Glutamatergic neuron (in vitro differentiated cells): ENCODE results near the gene CBR1. TPM values are rescaled to one million over a fixed set of nuclear protein-coding genes. Genes with fewer than 3 reads are reported as not detected.
"Not testable (repeated sequence)": the region's sequence is repeated elsewhere in the genome, so short reads cannot be mapped to it uniquely, and the experiment has no call there.

Experiments
- DNase-seq: peaks from one replicate; pipeline ENCODE4 v3.0.0; 2022
- H3K27ac Mint-ChIP-seq: one replicate; pipeline ENCODE4 v1.8.0; 2020; ENCODE audit warnings: mild to moderate bottlenecking, mixed read lengths, inconsistent platforms; ENCODE audit not compliant: unreplicated experiment
- H3K27me3 Mint-ChIP-seq: one replicate; pipeline ENCODE4 v1.8.0; 2020; ENCODE audit warnings: mild to moderate bottlenecking, moderate library complexity, mixed read lengths, inconsistent platforms; ENCODE audit not compliant: unreplicated experiment
- H3K36me3 Mint-ChIP-seq: one replicate; pipeline ENCODE4 v1.8.0; 2020; ENCODE audit warnings: mild to moderate bottlenecking, mixed read lengths, inconsistent platforms; ENCODE audit not compliant: unreplicated experiment
- H3K4me1 Mint-ChIP-seq: one replicate; pipeline ENCODE4 v1.8.0; 2020; ENCODE audit warnings: mild to moderate bottlenecking, low read depth, mixed read lengths, inconsistent platforms; ENCODE audit not compliant: unreplicated experiment
- H3K4me3 Mint-ChIP-seq: one replicate; pipeline ENCODE4 v1.8.0; 2020; ENCODE audit warnings: mild to moderate bottlenecking, mixed read lengths, inconsistent platforms; ENCODE audit not compliant: unreplicated experiment
- H3K9me3 Mint-ChIP-seq: one replicate; pipeline ENCODE4 v1.8.0; 2020; ENCODE audit warnings: mild to moderate bottlenecking, moderate library complexity, mixed read lengths, inconsistent platforms; ENCODE audit not compliant: unreplicated experiment
- CTCF ChIP-seq: fragments of 200-600 bp; sonication (generic); IDR thresholded peaks from one replicate; pipeline ENCODE4 v1.5.0; 2021; ENCODE audit not compliant: partially characterized antibody, unreplicated experiment
- total RNA-seq: library from RNA; stranded (reverse); fragmentation: NEBNext Ultra II Directional; extraction: Animal tissue kit (Norgen Biotek cat#: 25700); gene quantifications from one replicate; pipeline ENCODE4 v1.2.1, GENCODE V29; 2021; ENCODE audit not compliant: unreplicated experiment

Gene CBR1
- total RNA-seq, 1 donor from 2014 or later: 18.2 TPM

GRCh38 chr21:36099000-36099399 is 29.2 kb downstream of the CBR1 start:
- no peak for DNase-seq
- TF ChIP-seq CTCF: no peak
- Mint-ChIP-seq H3K27me3 (no peaks in the 10 kb centered on the region), H3K4me3 (no peak overlapping the region), H3K36me3 (no peaks in the 10 kb centered on the region), H3K4me1 (no peaks in the 10 kb centered on the region), H3K27ac (no peak overlapping the region), H3K9me3 (no peaks in the 10 kb centered on the region)

- not testable (repeated sequence) for DNase-seq, H3K27me3 Mint-ChIP-seq, H3K4me3 Mint-ChIP-seq, H3K9me3 Mint-ChIP-seq, H3K36me3 Mint-ChIP-seq, H3K4me1 Mint-ChIP-seq, H3K27ac Mint-ChIP-seq
Measured at GRCh38 chr21:36099695-36100211, 29.9 kb downstream of the CBR1 start.

- no peak for DNase-seq
- Mint-ChIP-seq H3K4me1 (peaks cover 7% of the 10 kb centered on the region), H3K9me3 (no peaks in the 10 kb centered on the region), H3K36me3 (no peaks in the 10 kb centered on the region), H3K4me3 (no peak overlapping the region), H3K27me3 (peaks cover 2% of the 10 kb centered on the region), H3K27ac (no peak overlapping the region)
- TF ChIP-seq CTCF: no peak
Measured at GRCh38 chr21:36100971-36101641, 31.3 kb downstream of the CBR1 start.

- H3K36me3 Mint-ChIP-seq: no peaks in the 10 kb centered on the region
- no peak overlapping the region for H3K4me3 Mint-ChIP-seq
- peaks cover 7% of the 10 kb centered on the region for H3K4me1 Mint-ChIP-seq
- H3K9me3 Mint-ChIP-seq: no peaks in the 10 kb centered on the region
- H3K27ac Mint-ChIP-seq: no peak overlapping the region
- DNase-seq: no peak
- peaks cover 3% of the 10 kb centered on the region for H3K27me3 Mint-ChIP-seq
- no peak for TF ChIP-seq CTCF
Measured at GRCh38 chr21:36103434-36103833, 33.6 kb downstream of the CBR1 start.

- H3K4me1 Mint-ChIP-seq: peaks cover 15% of the 10 kb centered on the region
- peak; percentile 72 for TF ChIP-seq CTCF
- peaks cover 3% of the 10 kb centered on the region for H3K27me3 Mint-ChIP-seq
- H3K36me3 Mint-ChIP-seq: no peaks in the 10 kb centered on the region
- H3K9me3 Mint-ChIP-seq: peaks cover 2% of the 10 kb centered on the region
- H3K27ac Mint-ChIP-seq: peak overlapping the region; percentile 63
- peak; percentile 77 for DNase-seq
- H3K4me3 Mint-ChIP-seq: peak overlapping the region; percentile 78
Measured at GRCh38 chr21:36104317-36105300, 34.8 kb downstream of the CBR1 start.
